PC-3 (cell line): ENCODE results near the gene PYGM. TPM values are rescaled to one million over a fixed set of nuclear protein-coding genes. Genes with fewer than 3 reads are reported as not detected.

ENCODE experiments used
- ATAC-seq: fragments of 200-7000 bp; cut with Tn5 transposase; 2 replicates; pipeline ENCODE4 v1.9.1; 2020; ENCODE audit warnings: mild to moderate bottlenecking, moderate library complexity
- BruUV-seq: library from RNA; stranded (reverse); fragments of 400-500 nt; replicated peaks from 2 replicates; lab custom pipeline; 2021; lab: Mats Ljungman, UMichigan
- CTCF ChIA-PET: fragments of 300-600 bp; sonication (Branson Sonifier 250); formaldehyde crosslinking; loops from one replicate; lab custom pipeline; 2022; ENCODE audit warnings: antibody characterized with exemption; lab: Charles Lee
- POLR2A ChIA-PET: fragments of 300-600 bp; sonication (Branson Sonifier 250); formaldehyde crosslinking; loops from one replicate; lab custom pipeline; 2022; ENCODE audit warnings: antibody characterized with exemption; ENCODE audit not compliant: unreplicated experiment; lab: Charles Lee
- DNase-seq: peaks from one replicate; pipeline ENCODE4 v3.0.0-alpha.2; 2015
- H2AFZ ChIP-seq: fragments of 300-600 bp; sonication (generic); 2 replicates; pipeline ENCODE4 v1.6.0; 2016; ENCODE audit warnings: antibody characterized with exemption, low read length
- H3F3A ChIP-seq: fragments of 300-600 bp; sonication (generic); one replicate; pipeline ENCODE4 v1.6.0; 2017; ENCODE audit warnings: antibody characterized with exemption, low read length, control low read depth, mild to moderate bottlenecking; ENCODE audit not compliant: unreplicated experiment
- H3K27ac ChIP-seq: fragments of 300-600 bp; sonication (generic); 2 replicates; pipeline ENCODE4 v1.5.1; 2016; ENCODE audit warnings: mild to moderate bottlenecking, low read length
- H3K27me3 ChIP-seq: fragments of 300-600 bp; sonication (generic); 2 replicates; pipeline ENCODE4 v1.6.1; 2016; ENCODE audit warnings: low read length, mixed read lengths
- H3K36me3 ChIP-seq: fragments of 300-600 bp; sonication (generic); 2 replicates; pipeline ENCODE4 v1.6.1; 2016; ENCODE audit warnings: low read depth, mixed run types, low read length, mixed read lengths
- H3K4me1 ChIP-seq: fragments of 300-600 bp; sonication (generic); 2 replicates; pipeline ENCODE4 v1.5.1; 2016; ENCODE audit warnings: low read length; ENCODE audit not compliant: insufficient read depth
- H3K4me2 ChIP-seq: fragments of 300-600 bp; sonication (generic); 2 replicates; pipeline ENCODE4 v1.6.0; 2016; ENCODE audit warnings: low read length
- H3K4me3 ChIP-seq: fragments of 300-600 bp; sonication (generic); 2 replicates; pipeline ENCODE4 v1.5.1; 2016; ENCODE audit warnings: mild to moderate bottlenecking, low read length, mixed read lengths
- H3K79me2 ChIP-seq: fragments of 300-600 bp; sonication (generic); 2 replicates; pipeline ENCODE4 v1.6.1; 2017; ENCODE audit warnings: low read length, mixed read lengths
- H3K9ac ChIP-seq: fragments of 300-600 bp; sonication (generic); 2 replicates; pipeline ENCODE4 v1.6.0; 2016; ENCODE audit warnings: mild to moderate bottlenecking, low read length
- H3K9me2 ChIP-seq: fragments of 300-600 bp; sonication (generic); replicated peaks from 2 replicates; pipeline ENCODE4 v1.6.1; 2016; ENCODE audit warnings: mixed run types, low read length, mixed read lengths
- H3K9me3 ChIP-seq: fragments of 300-600 bp; sonication (generic); 2 replicates; pipeline ENCODE4 v1.6.1; 2016; ENCODE audit warnings: low read length, mixed read lengths
- H4K20me1 ChIP-seq: fragments of 300-600 bp; sonication (generic); 2 replicates; pipeline ENCODE4 v1.6.1; 2016; ENCODE audit warnings: low read length, mixed read lengths
- CTCF ChIP-seq: fragments of 300-600 bp; sonication (generic); conservative IDR thresholded peaks from 2 replicates; pipeline ENCODE4 v1.5.1; 2017; ENCODE audit warnings: antibody characterized with exemption, low read depth, mild to moderate bottlenecking, low read length
- EZH2 ChIP-seq: fragments of 300-600 bp; sonication (generic); IDR thresholded peaks from one replicate; pipeline ENCODE4 v1.6.1; 2017; ENCODE audit warnings: antibody characterized with exemption, mild to moderate bottlenecking, low read length; ENCODE audit not compliant: unreplicated experiment
- EZH2phosphoT487 ChIP-seq: fragments of 300-600 bp; sonication (generic); IDR thresholded peaks from 2 replicates; pipeline ENCODE4 v1.6.1; 2018; ENCODE audit warnings: mild to moderate bottlenecking, antibody characterized with exemption, low read length, borderline replicate concordance
- intact Hi-C: fragments of 100-400 bp; cut with micrococcal nuclease; formaldehyde crosslinking; loops from 2 replicates; pipeline ENCODE4 v1.9.0; 2023
- total RNA-seq: library from RNA; depleted of rRNA; stranded (reverse); fragments of >200 nt; gene quantifications from 2 replicates; pipeline ENCODE4 v1.2.3, GENCODE V29; 2014

The PYGM gene
- total RNA-seq, 1 experiment from 2014 or later = 0.95 TPM

GRCh38 chr11:64713016-64713707 lies 46.6 kb downstream of the PYGM start:
- POLR2A ChIA-PET = no interaction called here
- Histone ChIP-seq H3F3A (no peaks in the 10 kb centered on the region), H3K27me3 (peaks cover 53% of the 10 kb centered on the region), H3K4me1 (peaks cover 10% of the 10 kb centered on the region; the same call in 1 of the 2 replicates), H2AFZ (no peak overlapping the region), H3K79me2 (no peaks in the 10 kb centered on the region), H3K9ac (no peak overlapping the region), H3K27ac (no peak overlapping the region), H3K36me3 (no peaks in the 10 kb centered on the region), H3K9me3 (no peaks in the 10 kb centered on the region), H4K20me1 (no peaks in the 10 kb centered on the region), H3K4me3 (no peak overlapping the region), H3K9me2 (no peaks in the 10 kb centered on the region), H3K4me2 (no peak overlapping the region)
- CTCF ChIA-PET = no interaction called here
- BruUV-seq = no TSS peak
- no peak for DNase-seq
- no peak for ATAC-seq
- intact Hi-C loops = no loop called here
- TF ChIP-seq EZH2phosphoT487 (no peak), EZH2 (no peak), CTCF (no peak)

GRCh38 chr11:64712430-64713015 lies 47.3 kb downstream of the PYGM start:
- TF ChIP-seq EZH2phosphoT487 = no peak
- no peak for TF ChIP-seq EZH2
- TF ChIP-seq CTCF = no peak
- CTCF ChIA-PET = no interaction called here
- Histone ChIP-seq H4K20me1 (no peaks in the 10 kb centered on the region), H3K9me2 (no peaks in the 10 kb centered on the region), H3K9me3 (no peaks in the 10 kb centered on the region), H3F3A (no peaks in the 10 kb centered on the region), H3K4me2 (no peak overlapping the region), H3K27ac (no peak overlapping the region), H3K9ac (no peak overlapping the region), H3K4me1 (peaks cover 10% of the 10 kb centered on the region; the same call in 1 of the 2 replicates), H3K36me3 (no peaks in the 10 kb centered on the region), H3K4me3 (no peak overlapping the region), H3K79me2 (no peaks in the 10 kb centered on the region), H2AFZ (no peak overlapping the region), H3K27me3 (peaks cover 51% of the 10 kb centered on the region)
- intact Hi-C loops = no loop called here
- DNase-seq (no peak), ATAC-seq (no peak)
- POLR2A ChIA-PET = no interaction called here
- BruUV-seq = no TSS peak

GRCh38 chr11:64711956-64712362 lies 47.8 kb downstream of the PYGM start:
- intact Hi-C loops = no loop called here
- no TSS peak for BruUV-seq
- ATAC-seq (no peak), DNase-seq (no peak)
- peaks cover 10% of the 10 kb centered on the region; the same call in 1 of the 2 replicates for H3K4me1 ChIP-seq
- H3K27ac ChIP-seq = no peak overlapping the region
- H3K4me2 ChIP-seq = no peak overlapping the region
- H3F3A ChIP-seq = no peaks in the 10 kb centered on the region
- H3K9ac ChIP-seq = no peak overlapping the region
- no peaks in the 10 kb centered on the region for H3K36me3 ChIP-seq
- no peaks in the 10 kb centered on the region for H3K79me2 ChIP-seq
- H4K20me1 ChIP-seq = no peaks in the 10 kb centered on the region
- no peaks in the 10 kb centered on the region for H3K9me3 ChIP-seq
- ChIA-PET CTCF (no interaction called here), POLR2A (no interaction called here)
- H3K27me3 ChIP-seq = peaks cover 45% of the 10 kb centered on the region
- H3K4me3 ChIP-seq = no peak overlapping the region
- TF ChIP-seq EZH2phosphoT487 (no peak), CTCF (no peak), EZH2 (no peak)
- H3K9me2 ChIP-seq = no peaks in the 10 kb centered on the region
- H2AFZ ChIP-seq = no peak overlapping the region
